ENCODE results near the gene PIP4K2B.

Gene PIP4K2B

GRCh38 chr17:38716368-38717005 lies 82.9 kb downstream of the PIP4K2B start:
- no peak for DNase-seq (ENCODE audit: low spot score)
- TF ChIP-seq CTCF (IDR thresholded peaks at IDR 0.05; ENCODE audit: extremely low read depth, missing control alignments): no peak

All from GM20000 (cell line).